Tibial nerve (tissue), 4 donors: ENCODE data around the gene DGCR6L.
"Not testable (repeated sequence)": the region's sequence is repeated elsewhere in the genome, so short reads cannot be mapped to it uniquely, and the experiment has no call there.

Experiments
- CTCF ChIP-seq, 5 experiments: fragments of 200-600 bp in 3 of 5; fragments of 450-650 bp in 2 of 5; sonication (generic) in 3 of 5; IDR thresholded peaks; one replicate each; pipeline ENCODE4 v1.5.1; 2016 to 2019; ENCODE audit warnings: antibody characterized with exemption in 5 of 5, mild to moderate bottlenecking in 3 of 5, moderate library complexity in 2 of 5
- EP300 ChIP-seq, 2 donors: sonication (generic); formaldehyde crosslinking; IDR thresholded peaks; one replicate each; pipeline ENCODE4 v1.6.1; 2017; ENCODE audit warnings: antibody characterized with exemption in 2 of 2, mild to moderate bottlenecking in 1 of 2
- POLR2A ChIP-seq, 2 donors: fragments of 450-650 bp; IDR thresholded peaks; one replicate each; pipeline ENCODE4 v1.6.1; 2017; ENCODE audit warnings: antibody characterized with exemption in 2 of 2, mild to moderate bottlenecking in 2 of 2, moderate library complexity in 2 of 2

DNA sequence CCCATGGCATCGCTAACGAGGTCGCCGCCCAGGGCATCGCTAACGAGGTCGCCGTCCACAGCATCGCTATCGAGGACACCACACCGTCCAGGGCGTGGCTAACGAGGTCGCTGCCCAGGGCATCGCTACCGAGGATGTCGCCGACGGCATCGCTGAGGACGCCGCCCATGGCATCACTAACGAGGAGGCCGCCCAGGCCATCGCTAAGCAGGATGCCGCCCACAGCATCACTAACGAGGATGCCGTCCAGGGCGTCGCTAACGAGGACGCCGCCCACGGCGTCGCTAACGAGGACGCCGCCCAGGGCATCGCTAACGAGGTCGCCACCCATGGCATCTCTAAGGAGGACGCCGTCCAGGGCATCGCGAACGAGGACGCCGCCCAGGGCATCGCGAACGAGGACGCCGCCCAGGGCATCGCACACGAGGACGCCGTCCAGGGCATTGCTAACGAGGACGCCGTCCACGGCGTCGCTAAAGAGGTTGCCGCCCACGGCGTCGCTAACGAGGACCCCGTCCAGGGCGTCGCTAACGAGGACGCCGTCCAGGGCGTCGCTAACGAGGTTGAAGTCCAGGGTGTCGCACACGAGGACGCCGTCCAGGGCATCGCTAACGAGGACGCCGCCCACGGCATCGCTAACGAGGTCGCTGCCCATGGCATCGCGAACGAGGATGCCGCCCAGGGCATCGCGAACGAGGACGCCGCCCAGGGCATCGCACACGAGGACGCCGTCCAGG lies 38.8 kb upstream of the DGCR6L start:
- TF ChIP-seq CTCF, POLR2A, EP300 (IDR thresholded peaks at IDR 0.05): not testable (repeated sequence)
